Central memory CD8-positive, alpha-beta T cell (primary cell): Measurements from ENCODE around the gene BDKRB2.

ENCODE experiments used
- ATAC-seq: fragments of 150-1000 bp; cut with Tn5 transposase; replicated peaks from 2 replicates; pipeline ENCODE4 v1.10.0; 2022; ENCODE audit warnings: mild to moderate bottlenecking, moderate FRiP score, moderate number of reproducible peaks; ENCODE audit not compliant: poor library complexity, severe bottlenecking; ENCODE audit errors: extremely low read depth
- DNase-seq, 2 donors: peaks; one replicate each; pipeline ENCODE4 v3.0.0; 2021; ENCODE audit warnings: low spot score in 2 of 2
- H3K27ac Mint-ChIP-seq: one replicate; pipeline ENCODE4 v1.8.0; 2022; ENCODE audit warnings: low read depth, mild to moderate bottlenecking, moderate library complexity, mixed read lengths
- H3K27me3 Mint-ChIP-seq: one replicate; pipeline ENCODE4 v1.8.0; 2022; ENCODE audit warnings: mixed read lengths
- H3K36me3 Mint-ChIP-seq: one replicate; pipeline ENCODE4 v1.8.0; 2022; ENCODE audit warnings: mild to moderate bottlenecking, moderate library complexity, mixed read lengths; ENCODE audit not compliant: insufficient read depth
- H3K4me1 Mint-ChIP-seq: one replicate; pipeline ENCODE4 v1.8.0; 2022; ENCODE audit warnings: mixed read lengths
- H3K4me3 Mint-ChIP-seq: one replicate; pipeline ENCODE4 v1.8.0; 2022; ENCODE audit warnings: mild to moderate bottlenecking, moderate library complexity, mixed read lengths
- H3K9me3 Mint-ChIP-seq: one replicate; pipeline ENCODE4 v1.8.0; 2022; ENCODE audit warnings: mixed read lengths

Gene BDKRB2

DNA sequence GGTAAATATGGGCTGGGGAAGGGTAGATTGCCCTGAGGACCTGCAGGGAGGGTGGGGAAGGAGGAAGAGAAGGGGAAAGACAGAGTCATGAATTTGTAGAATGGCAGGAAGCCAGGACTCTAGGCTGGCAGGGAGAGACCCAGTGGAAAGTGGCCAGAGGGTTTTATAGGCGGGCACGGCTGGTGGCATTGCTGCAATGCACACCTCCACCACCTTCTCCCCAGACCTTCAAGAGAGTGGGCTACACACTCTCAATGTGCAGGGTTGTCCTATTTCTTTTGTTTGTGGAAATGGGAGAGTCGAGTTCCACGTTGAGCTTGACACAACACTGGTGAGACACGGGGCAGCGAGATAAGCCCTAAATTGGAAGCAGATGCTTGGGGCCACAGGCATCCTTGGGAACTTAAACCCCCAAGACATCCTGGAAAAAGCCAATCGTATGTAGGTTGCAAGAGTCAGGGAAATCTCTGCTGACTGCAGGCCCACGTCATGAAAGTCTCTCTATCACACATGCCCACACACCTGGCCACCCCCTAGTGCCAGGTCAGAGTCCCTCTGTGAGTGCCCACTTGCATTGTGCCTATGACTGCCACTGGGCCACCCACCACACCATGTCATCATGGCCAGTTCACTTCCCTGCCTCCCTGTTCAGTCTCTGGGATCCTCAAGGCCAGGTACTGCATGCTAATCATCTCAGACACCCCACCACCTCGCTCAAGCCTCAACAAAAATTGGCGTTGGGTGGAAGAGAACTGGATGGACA, 38.0 kb upstream of the BDKRB2 start:
- no peak for ATAC-seq
- Mint-ChIP-seq H3K27ac (no peak overlapping the region), H3K4me3 (no peak overlapping the region)

DNA sequence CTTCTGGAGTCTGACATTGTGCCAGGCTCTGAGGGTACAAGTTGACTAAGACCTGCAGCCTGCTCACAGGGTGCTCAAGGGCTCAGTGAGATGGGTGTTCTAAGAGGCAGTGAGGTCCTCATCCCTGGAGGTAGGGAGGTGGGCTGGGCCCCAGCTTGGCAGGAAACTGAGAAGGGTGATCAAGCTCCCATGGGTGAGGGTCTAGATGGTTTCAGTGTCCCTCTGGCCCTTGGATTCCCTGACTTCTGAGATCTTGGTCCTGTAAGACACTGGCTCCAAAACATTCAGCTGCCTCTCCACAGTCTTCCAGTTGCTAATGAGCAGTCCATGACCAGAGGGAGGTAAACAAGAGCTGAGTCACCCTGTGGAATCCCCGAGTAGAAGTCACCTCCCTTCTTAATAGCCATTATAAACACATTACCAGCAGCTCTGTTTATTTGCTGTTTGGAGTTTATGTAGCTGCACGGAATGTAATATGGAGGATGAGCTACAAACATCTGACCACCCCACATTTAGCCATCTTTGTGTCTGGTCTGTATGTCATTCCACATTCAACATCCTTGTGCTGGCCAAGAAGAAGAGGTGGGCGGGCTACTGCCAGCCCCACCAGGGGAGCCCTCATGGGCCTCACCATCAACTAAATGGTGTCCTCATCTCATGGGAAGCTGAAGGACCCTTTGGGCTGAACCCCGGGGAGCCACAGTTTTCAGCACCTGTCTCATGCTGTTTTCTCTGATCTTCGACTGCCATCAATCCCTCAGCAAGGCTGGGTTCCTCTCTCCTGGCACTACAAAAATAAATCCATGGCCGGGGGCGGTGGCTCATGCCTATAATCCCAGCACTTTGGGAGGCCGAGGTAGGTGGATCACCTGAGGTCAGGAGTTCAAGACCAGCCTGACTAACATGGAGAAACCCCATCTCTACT, 37.2 kb upstream of the BDKRB2 start:
- H3K4me3 Mint-ChIP-seq, result no peak overlapping the region
- ATAC-seq (no peak), DNase-seq (no peak)
- H3K36me3 Mint-ChIP-seq, result no peaks in the 10 kb centered on the region
- peaks cover 23% of the 10 kb centered on the region for H3K27me3 Mint-ChIP-seq
- no peaks in the 10 kb centered on the region for H3K4me1 Mint-ChIP-seq
- no peak overlapping the region for H3K27ac Mint-ChIP-seq
- no peaks in the 10 kb centered on the region for H3K9me3 Mint-ChIP-seq

More for the DNA sequence above, 38.0 kb upstream of the BDKRB2 start:
- no peak for DNase-seq
- Mint-ChIP-seq H3K9me3 (no peaks in the 10 kb centered on the region), H3K36me3 (no peaks in the 10 kb centered on the region), H3K27me3 (peaks cover 29% of the 10 kb centered on the region), H3K4me1 (no peaks in the 10 kb centered on the region)

DNA sequence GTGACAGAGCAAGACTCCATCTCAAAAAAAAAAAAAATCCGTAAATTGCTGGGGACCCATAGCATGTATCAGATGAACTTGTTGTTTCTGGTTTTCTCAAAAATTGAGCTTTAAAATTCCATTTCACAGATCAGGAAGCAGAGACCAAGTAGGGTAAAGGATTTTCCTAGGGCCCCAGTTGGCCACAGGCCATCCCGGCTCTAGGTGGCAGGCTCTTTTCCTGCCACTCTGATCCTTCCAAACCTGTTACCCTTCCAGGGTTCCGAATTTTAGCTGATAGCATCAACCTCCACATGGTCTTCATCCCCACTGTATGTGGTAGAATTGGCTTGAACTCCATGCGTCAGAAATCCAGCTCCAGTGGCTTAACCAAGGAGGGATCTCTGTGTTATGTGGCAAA, 36.1 kb upstream of the BDKRB2 start:
- no peak for ATAC-seq
- Mint-ChIP-seq H3K4me3 (no peak overlapping the region), H3K36me3 (no peaks in the 10 kb centered on the region), H3K27me3 (peaks cover 26% of the 10 kb centered on the region), H3K4me1 (no peaks in the 10 kb centered on the region), H3K27ac (no peak overlapping the region), H3K9me3 (no peaks in the 10 kb centered on the region)
- DNase-seq, result no peak

- DNase-seq (no peak), ATAC-seq (no peak)
- Mint-ChIP-seq H3K4me1 (no peaks in the 10 kb centered on the region), H3K27me3 (peaks cover 46% of the 10 kb centered on the region), H3K27ac (no peak overlapping the region), H3K9me3 (no peaks in the 10 kb centered on the region), H3K36me3 (no peaks in the 10 kb centered on the region), H3K4me3 (no peak overlapping the region)
These were observed 33.6 kb upstream of the BDKRB2 start for GRCh38 chr14:96170961-96171592.

DNA sequence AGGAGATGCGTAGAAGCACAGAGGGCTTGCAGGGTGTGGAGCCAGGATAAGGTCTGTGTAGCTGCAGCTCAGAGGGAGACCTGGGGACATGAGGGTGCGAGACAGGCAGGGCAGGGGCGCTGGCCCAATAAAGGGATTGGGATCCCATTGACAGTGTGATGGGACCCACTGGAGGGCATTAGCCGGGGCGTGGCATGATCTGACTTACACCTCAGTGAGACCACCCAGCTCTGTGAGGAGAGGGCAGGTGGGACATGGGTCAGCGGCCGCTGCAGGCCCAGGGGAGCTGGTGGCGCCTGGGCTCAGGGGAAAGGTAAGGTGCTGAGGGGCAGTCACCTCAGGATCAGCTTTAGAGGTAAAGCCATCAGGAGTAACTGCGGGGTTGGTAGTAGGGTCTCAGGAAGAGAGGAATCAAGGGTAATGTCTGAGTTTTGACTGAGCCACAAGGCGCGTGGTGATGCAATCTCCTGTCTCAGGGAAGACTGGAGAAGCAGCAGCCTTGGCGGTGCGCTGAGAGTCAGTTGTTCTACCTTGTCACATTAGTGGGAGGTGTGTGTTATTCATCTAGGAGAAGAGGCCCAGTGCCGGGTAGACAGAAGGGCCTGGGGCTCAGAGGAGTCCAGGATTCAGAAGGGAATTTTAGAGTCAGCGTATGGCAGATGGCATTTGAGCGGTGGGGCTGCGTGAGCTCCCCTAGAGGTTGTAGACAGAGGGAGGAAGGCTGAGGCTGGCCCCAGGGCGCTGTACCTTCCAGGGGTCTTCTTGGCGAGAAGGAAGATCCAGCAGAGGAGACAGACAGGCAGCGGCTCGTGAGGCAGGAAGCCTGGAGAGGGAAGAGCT, 30.8 kb upstream of the BDKRB2 start:
- no peak for ATAC-seq
- no peaks in the 10 kb centered on the region for H3K36me3 Mint-ChIP-seq
- H3K4me3 Mint-ChIP-seq, result no peak overlapping the region
- no peak overlapping the region for H3K27ac Mint-ChIP-seq
- peaks cover 46% of the 10 kb centered on the region for H3K27me3 Mint-ChIP-seq
- DNase-seq, result no peak
- no peaks in the 10 kb centered on the region for H3K9me3 Mint-ChIP-seq
- H3K4me1 Mint-ChIP-seq, result no peaks in the 10 kb centered on the region

DNA sequence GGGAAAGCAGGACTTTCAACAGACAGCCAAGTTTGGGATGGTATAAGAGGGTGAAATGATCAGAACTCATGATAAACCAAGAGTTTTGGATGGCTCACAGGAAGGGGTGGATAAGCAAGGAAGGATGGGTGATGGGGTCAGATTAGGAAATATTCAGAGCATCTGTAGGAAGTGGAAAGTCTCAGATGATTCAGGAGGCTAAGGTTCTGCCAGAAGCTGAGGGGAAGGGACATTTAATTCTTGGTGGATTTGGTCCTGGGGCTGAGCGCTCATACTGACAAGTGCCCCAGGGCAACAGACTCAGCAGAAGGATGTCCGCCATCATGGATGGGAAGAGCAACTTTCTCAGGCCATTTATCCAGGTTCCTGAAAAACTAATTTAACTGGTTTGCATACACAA, 28.4 kb upstream of the BDKRB2 start:
- ATAC-seq (no peak), DNase-seq (no peak)
- Mint-ChIP-seq H3K27me3 (peaks cover 40% of the 10 kb centered on the region), H3K27ac (no peak overlapping the region), H3K4me3 (no peak overlapping the region), H3K9me3 (no peaks in the 10 kb centered on the region), H3K36me3 (no peaks in the 10 kb centered on the region), H3K4me1 (no peaks in the 10 kb centered on the region)

DNA sequence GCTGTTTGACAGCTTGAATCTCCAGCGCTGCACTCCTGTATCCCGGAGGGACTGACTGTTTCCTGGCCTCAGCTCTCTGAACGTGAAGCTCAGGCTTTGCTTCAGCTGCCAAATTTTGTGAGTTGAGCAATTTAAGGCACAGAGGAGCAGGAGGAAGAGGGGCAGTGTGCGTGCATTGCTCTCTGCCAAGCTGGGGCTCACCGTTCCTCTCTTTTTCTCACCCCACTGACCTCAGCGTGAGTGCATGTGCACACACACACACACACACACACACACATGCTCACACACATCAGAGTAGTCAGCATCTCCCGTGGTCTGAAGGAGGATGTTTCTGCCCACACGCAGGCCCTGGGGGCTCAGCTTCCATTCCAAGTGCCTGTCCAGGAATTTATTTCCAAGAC, 27.8 kb upstream of the BDKRB2 start:
- Mint-ChIP-seq H3K9me3 (no peaks in the 10 kb centered on the region), H3K27me3 (peaks cover 39% of the 10 kb centered on the region), H3K27ac (no peak overlapping the region), H3K4me3 (no peak overlapping the region), H3K36me3 (no peaks in the 10 kb centered on the region), H3K4me1 (no peaks in the 10 kb centered on the region)
- no peak for ATAC-seq
- DNase-seq, result no peak

DNA sequence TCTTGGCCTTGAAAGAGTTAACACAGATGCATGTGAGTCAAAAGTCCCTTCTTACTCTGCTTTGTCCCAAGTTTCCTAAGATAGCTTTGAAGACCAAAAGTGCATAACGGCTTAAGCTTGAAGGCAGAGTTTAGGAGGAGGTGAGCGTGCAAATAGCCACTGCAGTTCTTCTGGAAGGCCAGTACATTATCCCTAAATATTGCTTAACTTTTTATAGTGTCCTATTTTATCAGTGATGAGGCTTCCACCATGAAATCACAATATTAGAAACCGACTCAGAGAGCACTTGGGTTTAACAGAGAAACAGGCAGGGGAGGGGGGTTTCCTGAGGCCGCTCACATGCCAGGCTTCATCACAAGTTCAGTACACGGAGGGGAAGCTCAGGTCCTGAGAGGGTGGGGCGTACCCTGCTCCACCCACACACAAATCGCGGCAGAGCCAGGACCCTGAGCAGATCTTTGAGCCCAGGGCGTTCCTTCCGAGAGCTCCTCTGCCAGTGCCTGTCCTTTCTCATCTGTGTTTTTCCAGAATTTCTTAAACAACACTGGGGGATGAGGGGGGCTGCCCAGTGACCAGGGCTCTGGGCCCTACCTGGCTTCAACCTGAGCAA, 26.8 kb upstream of the BDKRB2 start:
- H3K4me1 Mint-ChIP-seq, result no peaks in the 10 kb centered on the region
- no peak for DNase-seq
- peaks cover 50% of the 10 kb centered on the region for H3K27me3 Mint-ChIP-seq
- H3K4me3 Mint-ChIP-seq, result no peak overlapping the region
- no peak overlapping the region for H3K27ac Mint-ChIP-seq
- H3K36me3 Mint-ChIP-seq, result no peaks in the 10 kb centered on the region
- no peak for ATAC-seq
- no peaks in the 10 kb centered on the region for H3K9me3 Mint-ChIP-seq

- ATAC-seq (no peak), DNase-seq (no peak)
- H3K4me1 Mint-ChIP-seq, result no peaks in the 10 kb centered on the region
- no peak overlapping the region for H3K27ac Mint-ChIP-seq
- H3K27me3 Mint-ChIP-seq, result peaks cover 44% of the 10 kb centered on the region
- H3K9me3 Mint-ChIP-seq, result no peaks in the 10 kb centered on the region
- H3K36me3 Mint-ChIP-seq, result no peaks in the 10 kb centered on the region
- H3K4me3 Mint-ChIP-seq, result no peak overlapping the region
These were observed 25.9 kb upstream of the BDKRB2 start for GRCh38 chr14:96178461-96179321.

- Mint-ChIP-seq H3K27ac (no peak overlapping the region), H3K4me1 (no peaks in the 10 kb centered on the region), H3K36me3 (no peaks in the 10 kb centered on the region), H3K27me3 (peaks cover 42% of the 10 kb centered on the region), H3K4me3 (no peak overlapping the region), H3K9me3 (no peaks in the 10 kb centered on the region)
- ATAC-seq (no peak), DNase-seq (no peak)
These were observed 24.4 kb upstream of the BDKRB2 start for GRCh38 chr14:96180043-96180874.
